GM23338 (cell line): ENCODE results near the gene EXOSC1. TPM values are rescaled to one million over a fixed set of nuclear protein-coding genes. Genes with fewer than 3 reads are reported as not detected.

Source experiments
- ATAC-seq: fragments of 200-7000 bp; cut with Tn5 transposase; 3 replicates; pipeline ENCODE4 v1.9.1; 2020
- DNase-seq: peaks from one replicate; pipeline ENCODE4 v3.0.0-alpha.2; 2015; ENCODE audit warnings: low spot score
- H2AFZ ChIP-seq: fragments of 200-600 bp; sonication (generic); 2 replicates; pipeline ENCODE4 v1.8.0; 2016; ENCODE audit warnings: antibody characterized with exemption, mild to moderate bottlenecking, moderate library complexity
- H3F3A ChIP-seq: fragments of 200-600 bp; sonication (generic); replicated peaks from 2 replicates; pipeline ENCODE4 v1.8.0; 2017; ENCODE audit warnings: antibody characterized with exemption, mixed run types, low read depth
- H3K27ac ChIP-seq: fragments of 200-600 bp; sonication (generic); 2 replicates; pipeline ENCODE4 v1.6.1; 2016; ENCODE audit warnings: low read depth
- H3K27me3 ChIP-seq: fragments of 200-600 bp; sonication (generic); 2 replicates; pipeline ENCODE4 v1.8.0; 2016; ENCODE audit warnings: mild to moderate bottlenecking, mixed run types, moderate library complexity; ENCODE audit not compliant: insufficient read depth
- H3K36me3 ChIP-seq: fragments of 200-600 bp; sonication (generic); 2 replicates; pipeline ENCODE4 v1.8.0; 2016; ENCODE audit warnings: mild to moderate bottlenecking; ENCODE audit not compliant: insufficient read depth
- H3K4me1 ChIP-seq: fragments of 200-600 bp; sonication (generic); 2 replicates; pipeline ENCODE4 v1.8.0; 2016; ENCODE audit warnings: mild to moderate bottlenecking, moderate library complexity; ENCODE audit not compliant: insufficient read depth
- H3K4me2 ChIP-seq: fragments of 200-600 bp; sonication (generic); 2 replicates; pipeline ENCODE4 v1.7.1; 2017; ENCODE audit warnings: mixed run types
- H3K4me3 ChIP-seq: fragments of 200-600 bp; sonication (generic); 2 replicates; pipeline ENCODE4 v1.6.1; 2016; ENCODE audit warnings: mixed run types
- H3K79me2 ChIP-seq: fragments of 200-600 bp; sonication (generic); replicated peaks from 2 replicates; pipeline ENCODE4 v1.8.0; 2017; ENCODE audit warnings: mild to moderate bottlenecking; ENCODE audit not compliant: insufficient read depth
- H3K9me2 ChIP-seq: fragments of 200-600 bp; sonication (generic); 2 replicates; pipeline ENCODE4 v1.8.0; 2017; ENCODE audit not compliant: insufficient read depth
- H4K20me1 ChIP-seq: fragments of 200-600 bp; sonication (generic); replicated peaks from 2 replicates; pipeline ENCODE4 v1.8.0; 2017; ENCODE audit warnings: mild to moderate bottlenecking; ENCODE audit not compliant: insufficient read depth
- H3K27ac Mint-ChIP-seq: 2 replicates; pipeline ENCODE4 v1.8.0; 2020; ENCODE audit warnings: inconsistent platforms, mild to moderate bottlenecking, moderate library complexity, mixed read lengths
- H3K27me3 Mint-ChIP-seq: 3 replicates; pipeline ENCODE4 v1.8.0; 2022; ENCODE audit warnings: low read depth, mild to moderate bottlenecking, moderate library complexity, mixed read lengths, inconsistent platforms; ENCODE audit not compliant: insufficient read depth, poor library complexity
- H3K36me3 Mint-ChIP-seq: 3 replicates; pipeline ENCODE4 v1.8.0; 2021; ENCODE audit warnings: low read depth, mild to moderate bottlenecking, inconsistent platforms, moderate library complexity, mixed read lengths
- H3K4me1 Mint-ChIP-seq: 3 replicates; pipeline ENCODE4 v1.8.0; 2020; ENCODE audit warnings: mild to moderate bottlenecking, inconsistent platforms, mixed read lengths
- H3K4me3 Mint-ChIP-seq: 3 replicates; pipeline ENCODE4 v1.8.0; 2021; ENCODE audit warnings: moderate library complexity, mild to moderate bottlenecking, inconsistent platforms, mixed read lengths
- H3K9me3 Mint-ChIP-seq: 3 replicates; pipeline ENCODE4 v1.8.0; 2020; ENCODE audit warnings: moderate library complexity, mild to moderate bottlenecking, inconsistent platforms, mixed read lengths
- CREB1 ChIP-seq: fragments of 250-450 bp; sonication (Bioruptor Pico); IDR thresholded peaks from 2 replicates; pipeline ENCODE4 v1.5.0; 2020; ENCODE audit warnings: low read depth, mild to moderate bottlenecking, moderate library complexity
- CTCF ChIP-seq, 2 experiments: fragments of 200-600 bp in 1 of 2; sonication (generic) in 1 of 2; conservative IDR thresholded peaks; 2 replicates each; pipeline versions ENCODE4 v1.5.1 to v1.6.1; 2016 to 2017; ENCODE audit warnings: antibody characterized with exemption in 2 of 2, low read depth in 2 of 2, mild to moderate bottlenecking in 2 of 2, moderate library complexity in 1 of 2
- EZH2 ChIP-seq: fragments of 200-600 bp; sonication (generic); IDR thresholded peaks from one replicate; pipeline ENCODE4 v1.8.0; 2017; ENCODE audit warnings: antibody characterized with exemption, mild to moderate bottlenecking, low read depth; ENCODE audit not compliant: unreplicated experiment
- EZH2phosphoT487 ChIP-seq: fragments of 200-600 bp; sonication (generic); IDR thresholded peaks from one replicate; pipeline ENCODE4 v1.8.1; 2018; ENCODE audit warnings: antibody characterized with exemption; ENCODE audit not compliant: unreplicated experiment
- JUNB ChIP-seq: IDR thresholded peaks from one replicate; pipeline ENCODE4 v1.6.1; 2016; ENCODE audit warnings: antibody characterized with exemption; ENCODE audit not compliant: unreplicated experiment
- NANOG ChIP-seq: IDR thresholded peaks from 2 replicates; pipeline ENCODE4 v1.6.1; 2016; ENCODE audit warnings: antibody characterized with exemption, borderline replicate concordance
- REST ChIP-seq: IDR thresholded peaks from one replicate; pipeline ENCODE4 v1.6.1; 2018; ENCODE audit warnings: antibody characterized with exemption; ENCODE audit not compliant: unreplicated experiment
- STAT1 ChIP-seq: IDR thresholded peaks from one replicate; pipeline ENCODE4 v1.6.1; 2016; ENCODE audit warnings: antibody characterized with exemption; ENCODE audit not compliant: unreplicated experiment
- ZNF462 ChIP-seq: fragments of 250-450 bp; sonication (Bioruptor Pico); IDR thresholded peaks from 2 replicates; pipeline ENCODE4 v1.5.0; 2020; ENCODE audit warnings: mild to moderate bottlenecking, moderate library complexity
- polyA plus RNA-seq: library from polyadenylated mRNA; unstranded; fragments of >200 nt; fragmentation: Nextera tagmentation; extraction: Ambion mirVana; gene quantifications from 2 replicates; pipeline ENCODE4 v1.2.1, GENCODE V29; 2016
- total RNA-seq: library from RNA; depleted of rRNA; stranded (reverse); fragments of >200 nt; shearing (Covaris generic); gene quantifications from 2 replicates; pipeline ENCODE4 v1.2.3, GENCODE V29; 2014

The EXOSC1 gene
- total and polyA plus RNA-seq, 2 experiments from 2014 or later, result 63.6 to 131 TPM

DNA sequence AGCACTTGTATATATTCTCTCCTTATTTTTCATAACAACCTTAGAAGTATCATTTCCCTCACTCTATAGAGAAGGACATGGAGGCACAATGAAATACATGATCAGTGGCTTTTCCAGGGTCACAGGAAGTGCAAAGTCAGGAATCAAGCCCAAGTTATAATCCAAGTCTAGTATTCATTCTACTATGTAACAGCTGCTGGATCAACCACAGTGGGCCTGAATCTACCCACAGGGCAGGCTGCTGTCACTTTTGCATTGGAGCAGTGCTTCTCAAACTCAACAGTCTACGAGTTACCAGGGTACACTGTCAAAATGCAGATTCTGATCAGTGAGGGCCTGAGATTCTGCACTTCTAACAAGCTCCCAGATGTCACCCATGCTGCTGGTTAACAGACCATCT, 18.4 kb upstream of the EXOSC1 start (continued):
- TF ChIP-seq CREB1 (CRISPR knock-in tag) (no peak), CTCF (conservative IDR thresholded peaks at IDR 0.05; ENCODE audit: low read depth in 2 of 2) (no peak), EZH2phosphoT487 (no peak), JUNB (no peak), EZH2 (no peak), STAT1 (no peak)

DNA sequence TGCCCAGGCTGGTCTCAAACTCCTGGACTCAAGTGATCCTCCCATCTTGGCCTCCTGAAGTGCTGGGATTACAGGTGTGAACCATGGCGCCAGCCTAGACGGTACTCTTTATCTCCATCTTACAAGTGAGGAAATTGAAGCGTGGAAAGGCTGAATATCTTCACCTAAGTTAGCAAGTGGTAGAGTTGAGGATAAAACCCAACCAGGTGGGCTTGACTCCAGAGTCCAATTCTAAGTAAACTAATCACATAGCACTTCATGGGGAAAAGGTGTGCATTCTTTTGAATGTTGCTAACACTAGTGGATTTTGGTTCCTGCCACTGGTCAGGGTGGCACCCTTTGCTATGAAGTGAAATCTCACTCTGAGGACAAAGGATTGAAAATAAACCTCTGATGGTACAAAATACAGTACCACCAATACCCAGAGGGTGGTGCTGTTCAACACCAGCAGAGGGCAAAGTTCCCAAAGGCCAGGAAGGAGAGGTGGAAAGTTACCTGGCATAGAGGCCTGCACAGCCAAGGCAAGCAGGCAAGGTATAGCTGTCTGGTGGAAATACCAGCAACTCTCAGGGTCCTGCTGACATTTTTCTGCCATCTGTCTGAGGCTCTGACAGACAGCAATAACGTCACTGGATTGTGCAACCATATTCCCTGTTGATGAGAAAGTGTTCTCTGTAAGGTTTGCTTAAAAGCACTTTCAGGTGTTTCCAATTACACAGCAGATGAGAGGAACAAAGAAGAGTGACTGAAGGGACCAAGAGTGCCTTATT, 17.7 kb upstream of the EXOSC1 start:
- Mint-ChIP-seq H3K27ac (peak overlapping the region; percentile 86), H3K4me3 (no peak overlapping the region), H3K4me1 (peaks cover 5% of the 10 kb centered on the region; the same call in 1 of the 3 replicates), H3K9me3 (no peaks in the 10 kb centered on the region), H3K36me3 (peaks cover 90% of the 10 kb centered on the region), H3K27me3 (peaks cover 8% of the 10 kb centered on the region)
- ATAC-seq (peak; percentile 94), DNase-seq (peak; percentile 87)
- H3K4me2 ChIP-seq, result no peak overlapping the region
- H4K20me1 ChIP-seq, result peaks cover 5% of the 10 kb centered on the region
- no peak overlapping the region for H3K4me3 ChIP-seq
- H3K79me2 ChIP-seq, result no peaks in the 10 kb centered on the region
- no peak overlapping the region for H2AFZ ChIP-seq
- no peaks in the 10 kb centered on the region for H3K9me2 ChIP-seq
- H3K27ac ChIP-seq, result peak overlapping the region; percentile 73
- H3K4me1 ChIP-seq, result no peaks in the 10 kb centered on the region
- H3K36me3 ChIP-seq, result peaks cover 64% of the 10 kb centered on the region
- H3K27me3 ChIP-seq, result no peaks in the 10 kb centered on the region
- H3F3A ChIP-seq, result peaks cover 28% of the 10 kb centered on the region
- TF ChIP-seq NANOG (no peak), JUNB (no peak), REST (no peak), ZNF462 (CRISPR knock-in tag) (no peak), CTCF (conservative IDR thresholded peaks at IDR 0.05; ENCODE audit: low read depth in 2 of 2) (peak; percentile 86 to 96), EZH2phosphoT487 (no peak)
